Peyer's patch (tissue), 4 donors: Measurements from ENCODE around the gene TBL1XR1. TPM values are rescaled to one million over a fixed set of nuclear protein-coding genes. Genes with fewer than 3 reads are reported as not detected.

Source experiments
- DNase-seq, 3 donors: peaks; one replicate each; pipeline ENCODE4 v3.0.0-alpha.2; 2017 to 2019
- H3K27ac ChIP-seq, 4 donors: fragments of 200-600 bp; sonication (generic); one replicate each; pipeline ENCODE4 v1.5.1; 2016 to 2019
- H3K27me3 ChIP-seq, 2 donors: fragments of 200-600 bp; sonication (generic); one replicate each; pipeline ENCODE4 v1.5.1; 2019
- H3K36me3 ChIP-seq, 3 donors: fragments of 200-600 bp; sonication (generic); one replicate each; pipeline ENCODE4 v1.5.1; 2016 to 2019
- H3K4me1 ChIP-seq, 4 donors: fragments of 200-600 bp; sonication (generic); one replicate each; pipeline ENCODE4 v1.5.1; 2016 to 2019
- H3K4me3 ChIP-seq, 4 donors: fragments of 200-600 bp; sonication (generic); 1 replicate in 3 of 4; 2 replicates in 1 of 4; pipeline ENCODE4 v1.5.1; 2016 to 2019; ENCODE audit warnings: mild to moderate bottlenecking in 1 of 4
- H3K9me3 ChIP-seq, 4 donors: fragments of 200-600 bp; sonication (generic); one replicate each; pipeline ENCODE4 v1.5.1; 2016 to 2019; ENCODE audit warnings: mild to moderate bottlenecking in 1 of 4
- POLR2A ChIP-seq, 2 donors: fragments of 450-650 bp; IDR thresholded peaks; one replicate each; pipeline ENCODE4 v1.5.1; 2017; ENCODE audit warnings: antibody characterized with exemption in 2 of 2, mild to moderate bottlenecking in 2 of 2, moderate library complexity in 2 of 2
- total RNA-seq, 4 donors: library from RNA; depleted of rRNA; stranded (reverse); fragments of >200 nt; gene quantifications; one replicate each; pipeline ENCODE4 v1.1.0, GENCODE V29; 2016
- TF ChIP-seq, protein P1 (sequence below), 6 experiments: fragments of 450-650 bp in 4 of 6; fragments of 200-600 bp in 2 of 6; sonication (generic) in 1 of 6; IDR thresholded peaks; one replicate each; pipeline ENCODE4 v1.5.1; 2017 to 2019; ENCODE audit warnings: antibody characterized with exemption in 6 of 6, mild to moderate bottlenecking in 3 of 6, moderate library complexity in 1 of 6

TBL1XR1 gene
- total RNA-seq, 4 donors from 2014 or later, result 40.7 to 81.7 (median 69.4) TPM

- DNase-seq, result no peak
- H3K9me3 ChIP-seq, result no peaks in the 10 kb centered on the region
- no peaks in the 10 kb centered on the region for H3K27me3 ChIP-seq
- TF ChIP-seq, protein P1, sequence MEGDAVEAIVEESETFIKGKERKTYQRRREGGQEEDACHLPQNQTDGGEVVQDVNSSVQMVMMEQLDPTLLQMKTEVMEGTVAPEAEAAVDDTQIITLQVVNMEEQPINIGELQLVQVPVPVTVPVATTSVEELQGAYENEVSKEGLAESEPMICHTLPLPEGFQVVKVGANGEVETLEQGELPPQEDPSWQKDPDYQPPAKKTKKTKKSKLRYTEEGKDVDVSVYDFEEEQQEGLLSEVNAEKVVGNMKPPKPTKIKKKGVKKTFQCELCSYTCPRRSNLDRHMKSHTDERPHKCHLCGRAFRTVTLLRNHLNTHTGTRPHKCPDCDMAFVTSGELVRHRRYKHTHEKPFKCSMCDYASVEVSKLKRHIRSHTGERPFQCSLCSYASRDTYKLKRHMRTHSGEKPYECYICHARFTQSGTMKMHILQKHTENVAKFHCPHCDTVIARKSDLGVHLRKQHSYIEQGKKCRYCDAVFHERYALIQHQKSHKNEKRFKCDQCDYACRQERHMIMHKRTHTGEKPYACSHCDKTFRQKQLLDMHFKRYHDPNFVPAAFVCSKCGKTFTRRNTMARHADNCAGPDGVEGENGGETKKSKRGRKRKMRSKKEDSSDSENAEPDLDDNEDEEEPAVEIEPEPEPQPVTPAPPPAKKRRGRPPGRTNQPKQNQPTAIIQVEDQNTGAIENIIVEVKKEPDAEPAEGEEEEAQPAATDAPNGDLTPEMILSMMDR (IDR thresholded peaks at IDR 0.05), result no peak
- no peak for TF ChIP-seq POLR2A (IDR thresholded peaks at IDR 0.05)
- H3K4me1 ChIP-seq, result no peaks in the 10 kb centered on the region
- H3K36me3 ChIP-seq, result no peaks in the 10 kb centered on the region
- H3K27ac ChIP-seq, result no peak overlapping the region
- no peak overlapping the region for H3K4me3 ChIP-seq
These were observed 202.1 kb downstream of the TBL1XR1 start for GRCh38 chr3:176994891-176995781.

DNA sequence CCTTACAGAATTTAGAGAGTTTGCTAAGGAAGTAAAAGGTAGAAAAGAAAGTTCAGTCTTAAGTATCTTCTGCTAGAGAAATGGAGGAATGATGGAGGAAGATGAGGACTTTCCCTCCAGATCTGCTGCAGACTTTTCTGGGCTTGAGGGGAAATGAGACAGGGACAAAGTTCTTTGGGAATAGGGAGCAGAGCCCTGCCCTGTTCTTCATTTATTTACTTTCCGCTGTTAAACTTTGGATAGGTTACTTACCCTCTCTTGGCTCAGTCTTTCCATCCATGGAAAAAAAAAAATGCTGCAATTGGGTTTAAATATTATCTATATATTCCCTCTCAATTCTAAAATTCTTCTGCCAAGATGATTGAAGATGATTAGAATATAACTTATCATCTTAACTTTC is 202.9 kb downstream of the TBL1XR1 start:
- TF ChIP-seq POLR2A (IDR thresholded peaks at IDR 0.05), result no peak
- TF ChIP-seq, protein P1 (IDR thresholded peaks at IDR 0.05), result no peak
- H3K4me1 ChIP-seq, result no peaks in the 10 kb centered on the region
- DNase-seq, result no peak

DNA sequence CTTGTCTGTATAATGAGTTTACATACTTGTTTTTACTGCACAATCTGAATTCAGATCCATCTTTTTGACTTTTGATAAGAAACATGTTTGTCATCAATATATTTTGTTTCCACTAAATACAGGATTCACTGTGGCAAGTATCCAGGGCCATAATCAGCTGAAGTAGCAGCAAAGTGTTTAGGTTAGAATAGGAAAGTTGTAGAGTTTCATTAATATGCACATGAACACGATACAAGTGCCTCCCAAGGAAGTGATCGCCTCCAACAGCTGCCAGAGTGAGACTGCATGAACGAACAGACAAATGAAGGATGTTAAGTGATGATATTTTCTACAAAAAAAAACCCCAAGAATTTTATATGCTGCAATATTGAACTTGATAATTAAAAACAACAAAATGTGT is 204.3 kb downstream of the TBL1XR1 start:
- H3K9me3 ChIP-seq, result no peaks in the 10 kb centered on the region
- no peaks in the 10 kb centered on the region for H3K4me1 ChIP-seq
- TF ChIP-seq, protein P1 (IDR thresholded peaks at IDR 0.05), result no peak
- no peak for TF ChIP-seq POLR2A (IDR thresholded peaks at IDR 0.05)
- no peak overlapping the region for H3K27ac ChIP-seq
- no peaks in the 10 kb centered on the region for H3K36me3 ChIP-seq
- H3K4me3 ChIP-seq, result no peak overlapping the region
- no peaks in the 10 kb centered on the region for H3K27me3 ChIP-seq
- no peak for DNase-seq

More for the DNA sequence above, 202.9 kb downstream of the TBL1XR1 start:
- Histone ChIP-seq H3K36me3 (no peaks in the 10 kb centered on the region), H3K27ac (no peak overlapping the region), H3K9me3 (no peaks in the 10 kb centered on the region), H3K4me3 (no peak overlapping the region), H3K27me3 (no peaks in the 10 kb centered on the region)

GRCh38 chr3:176992565-176992964 is 204.7 kb downstream of the TBL1XR1 start:
- Histone ChIP-seq H3K4me1 (no peaks in the 10 kb centered on the region), H3K9me3 (no peaks in the 10 kb centered on the region), H3K27ac (no peak overlapping the region), H3K27me3 (no peaks in the 10 kb centered on the region), H3K36me3 (no peaks in the 10 kb centered on the region), H3K4me3 (no peak overlapping the region)
- no peak for DNase-seq
- TF ChIP-seq POLR2A (IDR thresholded peaks at IDR 0.05), result no peak
- TF ChIP-seq, protein P1 (IDR thresholded peaks at IDR 0.05), result no peak

DNA sequence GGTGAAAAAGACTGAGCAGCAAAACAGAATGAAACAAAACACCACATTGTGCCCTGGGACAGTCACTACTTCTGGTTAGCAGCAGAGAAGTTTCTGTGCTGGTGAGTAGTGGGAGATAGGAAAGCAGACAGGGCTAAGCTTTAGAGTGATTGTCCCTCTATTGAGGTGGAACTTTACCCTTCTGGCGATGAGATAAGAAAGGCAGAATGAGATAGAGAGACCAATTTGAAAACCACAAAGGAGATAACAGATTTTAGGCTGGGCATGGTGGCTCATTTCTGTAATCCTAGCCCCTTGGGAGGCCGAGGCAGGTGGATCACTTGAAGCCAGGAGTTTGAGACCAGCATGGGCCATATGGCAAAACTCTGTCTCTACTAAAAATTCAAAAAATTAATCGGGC is 208.5 kb downstream of the TBL1XR1 start:
- H3K36me3 ChIP-seq, result no peaks in the 10 kb centered on the region

More for the DNA sequence above, 208.5 kb downstream of the TBL1XR1 start:
- no peaks in the 10 kb centered on the region for H3K4me1 ChIP-seq
- H3K27me3 ChIP-seq, result no peaks in the 10 kb centered on the region
- no peak overlapping the region for H3K27ac ChIP-seq
- H3K4me3 ChIP-seq, result no peak overlapping the region
- no peak for DNase-seq
- TF ChIP-seq POLR2A (IDR thresholded peaks at IDR 0.05), result no peak
- TF ChIP-seq, protein P1 (IDR thresholded peaks at IDR 0.05), result no peak
- no peaks in the 10 kb centered on the region for H3K9me3 ChIP-seq
